IMR-90 (cell line): ENCODE measurements around the gene ERGIC1. TPM values are rescaled to one million over a fixed set of nuclear protein-coding genes. Genes with fewer than 3 reads are reported as not detected.

Source experiments
- ATAC-seq: fragments of 200-7000 bp; cut with Tn5 transposase; 2 replicates; pipeline ENCODE4 v1.9.1; 2020; ENCODE audit warnings: low read depth, mild to moderate bottlenecking, moderate library complexity
- BruUV-seq: library from RNA; stranded (reverse); fragments of 400-500 nt; replicated peaks from 2 replicates; lab custom pipeline; 2021; lab: Mats Ljungman, UMichigan
- CTCF ChIA-PET: fragments of 300-600 bp; formaldehyde crosslinking; extraction: SDS; loops from one replicate; lab custom pipeline; 2021; ENCODE audit warnings: antibody characterized with exemption; lab: Yijun Ruan, JAX
- POLR2A ChIA-PET: fragments of 300-600 bp; sonication (Branson Sonifier 250); formaldehyde crosslinking; loops from one replicate; lab custom pipeline; 2022; ENCODE audit warnings: antibody characterized with exemption; ENCODE audit not compliant: unreplicated experiment; lab: Charles Lee
- DNase-seq: peaks from one replicate; pipeline ENCODE4 v3.0.0; 2013
- H2AFZ ChIP-seq: replicated peaks from 2 replicates; pipeline ENCODE3; 2013; ENCODE audit warnings: low read length, mild to moderate bottlenecking; ENCODE audit not compliant: poor library complexity
- H2AK5ac ChIP-seq: 2 replicates; pipeline ENCODE4 v1.6.1; 2013; ENCODE audit warnings: low read depth, low read length, inconsistent platforms
- H2AK9ac ChIP-seq: replicated peaks from 2 replicates; pipeline ENCODE3; 2013; ENCODE audit warnings: mild to moderate bottlenecking, low read depth, low read length, moderate library complexity; ENCODE audit not compliant: poor library complexity
- H2BK120ac ChIP-seq: 2 replicates; pipeline ENCODE4 v1.6.1; 2013; ENCODE audit warnings: low read depth, low read length, inconsistent platforms
- H2BK15ac ChIP-seq: 3 replicates; pipeline ENCODE4 v1.6.1; 2013; ENCODE audit warnings: low read depth, low read length, inconsistent platforms
- H2BK20ac ChIP-seq: 2 replicates; pipeline ENCODE4 v1.6.1; 2013; ENCODE audit warnings: low read depth, mild to moderate bottlenecking, inconsistent platforms, low read length, moderate library complexity
- H2BK5ac ChIP-seq: 2 replicates; pipeline ENCODE4 v1.6.1; 2013; ENCODE audit warnings: mild to moderate bottlenecking, low read depth, low read length, inconsistent platforms; ENCODE audit not compliant: poor library complexity, severe bottlenecking
- H3K14ac ChIP-seq: replicated peaks from 2 replicates; pipeline ENCODE4 v1.6.1; 2013; ENCODE audit warnings: low read depth, low read length, inconsistent platforms
- H3K18ac ChIP-seq: 2 replicates; pipeline ENCODE4 v1.6.1; 2013; ENCODE audit warnings: low read depth, low read length, control low read depth
- H3K23ac ChIP-seq: 2 replicates; pipeline ENCODE4 v1.6.1; 2013; ENCODE audit warnings: low read depth, low read length, inconsistent platforms
- H3K27ac ChIP-seq: 2 replicates; pipeline ENCODE4 v1.5.1; 2013; ENCODE audit warnings: mild to moderate bottlenecking, control low read depth, low read length; ENCODE audit not compliant: insufficient read depth
- H3K27me3 ChIP-seq: 2 replicates; pipeline ENCODE4 v1.6.1; 2013; ENCODE audit warnings: low read length; ENCODE audit not compliant: control insufficient read depth, insufficient read depth
- H3K36me3 ChIP-seq: 2 replicates; pipeline ENCODE4 v1.6.1; 2013; ENCODE audit warnings: low read length, mixed read lengths; ENCODE audit not compliant: control insufficient read depth, insufficient read depth
- H3K4ac ChIP-seq: 2 replicates; pipeline ENCODE4 v1.6.1; 2013; ENCODE audit warnings: low read depth, low read length, inconsistent platforms
- H3K4me1 ChIP-seq: 2 replicates; pipeline ENCODE4 v1.6.1; 2013; ENCODE audit warnings: low read length, mixed read lengths; ENCODE audit not compliant: control insufficient read depth, insufficient read depth
- H3K4me2 ChIP-seq: 2 replicates; pipeline ENCODE4 v1.6.1; 2013; ENCODE audit warnings: low read depth, mild to moderate bottlenecking, control low read depth, low read length, moderate library complexity
- H3K4me3 ChIP-seq: 2 replicates; pipeline ENCODE4 v1.5.1; 2013; ENCODE audit warnings: low read depth, mild to moderate bottlenecking, control low read depth, low read length, moderate library complexity; ENCODE audit not compliant: insufficient read depth
- H3K56ac ChIP-seq: 2 replicates; pipeline ENCODE4 v1.6.1; 2013; ENCODE audit warnings: low read length, inconsistent platforms; ENCODE audit not compliant: insufficient read depth; ENCODE audit errors: extremely low read depth
- H3K79me1 ChIP-seq, 2 experiments: 2 replicates each; pipeline ENCODE4 v1.6.1; 2013; ENCODE audit warnings: low read length in 2 of 2, inconsistent platforms in 1 of 2, low read depth in 1 of 2
- H3K9ac ChIP-seq: 2 replicates; pipeline ENCODE4 v1.6.1; 2013; ENCODE audit warnings: low read depth, low read length, control low read depth
- H3K9me1 ChIP-seq: 2 replicates; pipeline ENCODE4 v1.6.1; 2013; ENCODE audit warnings: low read length, inconsistent platforms; ENCODE audit not compliant: insufficient read depth
- H3K9me3 ChIP-seq: 2 replicates; pipeline ENCODE4 v1.6.1; 2013; ENCODE audit warnings: low read length; ENCODE audit not compliant: control insufficient read depth, insufficient read depth
- H4K20me1 ChIP-seq: 2 replicates; pipeline ENCODE4 v1.6.1; 2013; ENCODE audit warnings: low read length, inconsistent platforms; ENCODE audit not compliant: insufficient read depth
- H4K5ac ChIP-seq: 2 replicates; pipeline ENCODE4 v1.6.1; 2013; ENCODE audit warnings: mild to moderate bottlenecking, low read depth, low read length, control low read depth
- H4K8ac ChIP-seq, 2 experiments: 2 replicates each; pipeline ENCODE4 v1.6.1; 2013; ENCODE audit warnings: low read depth in 2 of 2, low read length in 2 of 2, control low read depth in 1 of 2, inconsistent platforms in 1 of 2
- H4K91ac ChIP-seq: 2 replicates; pipeline ENCODE4 v1.6.1; 2013; ENCODE audit warnings: low read depth, low read length, inconsistent platforms; ENCODE audit not compliant: insufficient read depth
- CEBPB ChIP-seq: IDR thresholded peaks from 2 replicates; pipeline ENCODE4 v1.6.1; 2012; ENCODE audit warnings: low read depth, low read length, improper control_type of control experiment
- WGBS, 2 experiments: methylation state at CpG; one replicate each; pipeline versions ENCODE4 v1.1.5 to v1.1.7; 2013; ENCODE audit warnings: missing lambda C conversion rate in 2 of 2; ENCODE audit not compliant: insufficient read length in 1 of 2; ENCODE audit errors: extremely low coverage in 2 of 2; 5-methylcytosine and 5-hydroxymethylcytosine counted together
- dilution Hi-C: fragments of 300-500 bp; cut with HindIII; formaldehyde crosslinking; loops from one replicate; pipeline ENCODE4 v1.14.3; 2018; ENCODE audit warnings: low sequenced_read_pairs; ENCODE audit not compliant: unreplicated experiment
- in situ Hi-C: fragments of 300-500 bp; cut with MboI; formaldehyde crosslinking; loops from 3 replicates; pipeline ENCODE4 v1.14.3; 2019; ENCODE audit warnings: low sequenced_read_pairs, inconsistent platforms, mixed read lengths
- intact Hi-C: fragments of 100-400 bp; cut with micrococcal nuclease; formaldehyde crosslinking; loops from 2 replicates; pipeline ENCODE4 v1.10.0; 2022
- polyA plus RNA-seq, 3 experiments: library from polyadenylated mRNA; depleted of rRNA; stranded (reverse); fragments of >200 nt; gene quantifications; 2 replicates each; pipeline ENCODE4 v1.2.3, GENCODE V29; 2012; ENCODE audit warnings: low replicate concordance in 1 of 3
- total RNA-seq: library from RNA; depleted of rRNA; stranded (reverse); fragments of >200 nt; gene quantifications from 2 replicates; pipeline ENCODE4 v1.2.3, GENCODE V29; 2012
- TF ChIP-seq, protein P1 (sequence below): fragments of 150-350 bp; IDR thresholded peaks from 2 replicates; pipeline ENCODE4 v1.6.1; 2017; ENCODE audit warnings: mild to moderate bottlenecking, antibody characterized with exemption, low read length, low read depth

The ERGIC1 gene
- total and polyA plus RNA-seq, 2 of the 4 experiments (the other 2 are of a cell fraction): 134 to 192 TPM

DNA sequence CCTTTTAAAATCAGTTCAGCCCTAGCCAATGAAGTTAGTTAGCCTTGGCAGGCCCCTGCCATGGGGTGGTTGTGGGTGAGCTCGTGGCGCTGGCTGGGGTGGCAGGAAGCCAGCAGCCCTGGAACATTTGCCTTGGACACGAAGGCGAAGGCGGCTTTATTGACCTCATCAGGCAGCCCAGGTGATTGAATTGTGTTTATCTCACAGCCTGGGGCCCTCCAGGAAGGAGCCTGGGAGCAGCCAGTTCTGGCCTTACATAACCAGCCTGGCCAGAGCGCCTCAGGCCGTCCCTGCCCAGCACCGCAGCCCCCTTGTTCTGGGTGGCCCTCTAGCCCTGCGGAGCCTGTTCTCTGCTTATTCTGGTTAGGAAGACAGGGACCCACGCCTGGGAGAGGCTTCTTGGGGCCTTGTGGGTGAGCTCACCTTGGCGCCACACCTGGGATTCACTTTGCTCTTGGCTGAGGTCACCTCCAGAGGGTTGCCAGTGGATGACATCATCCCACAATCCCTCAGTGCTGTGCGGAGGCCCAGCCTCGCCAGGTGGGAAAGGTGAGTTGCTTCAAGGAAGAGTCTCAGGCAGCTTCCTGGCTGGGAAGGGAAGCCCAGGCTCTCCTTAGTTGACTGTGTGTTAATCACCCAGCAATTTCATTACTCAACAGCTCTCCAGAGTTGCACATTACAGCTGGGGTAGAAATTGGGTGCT lies 70.7 kb downstream of the ERGIC1 start:
- Histone ChIP-seq H3K4ac (peak overlapping the region; percentile 96), H3K9me1 (peaks cover 46% of the 10 kb centered on the region), H2BK5ac (peak overlapping the region; percentile 99), H4K91ac (peak overlapping the region; percentile 94), H3K9ac (peak overlapping the region; percentile 73; the same call in 1 of the 2 replicates), H2BK15ac (peak overlapping the region; percentile 93; the same call in 2 of the 3 replicates), H3K4me2 (no peak overlapping the region), H4K5ac (peak overlapping the region; percentile 92), H2AFZ (peak overlapping the region; percentile 19), H4K8ac (peak overlapping the region; percentile 55 to 96), H3K23ac (peak overlapping the region; percentile 98; the same call in 1 of the 2 replicates), H3K56ac (peak overlapping the region; percentile 78), H4K20me1 (peaks cover 4% of the 10 kb centered on the region; the same call in 1 of the 2 replicates), H2AK9ac (peak overlapping the region; percentile 35), H3K9me3 (no peaks in the 10 kb centered on the region), H3K14ac (peak overlapping the region; percentile 99), H3K27me3 (no peaks in the 10 kb centered on the region), H3K4me1 (peaks cover 51% of the 10 kb centered on the region), H3K18ac (peak overlapping the region; percentile 94), H3K4me3 (no peak overlapping the region), H2BK120ac (peak overlapping the region; percentile 98), H2BK20ac (peak overlapping the region; percentile 94), H3K79me1 (peaks cover 40 to 79% of the 10 kb centered on the region in 2 experiments; a peak in 3 of 4 replicates), H3K36me3 (peaks cover 8% of the 10 kb centered on the region), H2AK5ac (peak overlapping the region; percentile 94), H3K27ac (peak overlapping the region; percentile 97)
- TF ChIP-seq, protein P1, sequence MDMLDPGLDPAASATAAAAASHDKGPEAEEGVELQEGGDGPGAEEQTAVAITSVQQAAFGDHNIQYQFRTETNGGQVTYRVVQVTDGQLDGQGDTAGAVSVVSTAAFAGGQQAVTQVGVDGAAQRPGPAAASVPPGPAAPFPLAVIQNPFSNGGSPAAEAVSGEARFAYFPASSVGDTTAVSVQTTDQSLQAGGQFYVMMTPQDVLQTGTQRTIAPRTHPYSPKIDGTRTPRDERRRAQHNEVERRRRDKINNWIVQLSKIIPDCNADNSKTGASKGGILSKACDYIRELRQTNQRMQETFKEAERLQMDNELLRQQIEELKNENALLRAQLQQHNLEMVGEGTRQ: no peak
- peak; percentile 94 for TF ChIP-seq CEBPB
- DNase-seq (peak; percentile 84), ATAC-seq (no peak)
- POLR2A ChIA-PET: no interaction called here
- no TSS peak for BruUV-seq
- CTCF ChIA-PET: interaction anchor here (1.7 kb wide), 1 partner anchor 135 kb away, joined by 5 read pairs; the partner anchor contains the start of gene DUSP1
- dilution Hi-C loops: no loop called here
- 90% methylated on average over 6 of the region's 13 CpGs; no CpG with 5 or more reads in 1 of the 2 experiments for WGBS, 2 experiments
- in situ Hi-C loops: loop anchor here (10.0 kb wide), 1 partner anchor 130 kb away; the partner anchor contains the start of gene DUSP1
- intact Hi-C loops: loop anchor here (5.0 to 10.0 kb wide), 2 partner anchors 52 to 190 kb away; no protein-coding TSS in a partner anchor
